GM12873 (cell line): ENCODE measurements around the gene FBXL4.

Experiments used
- TF ChIP-seq, protein P1 (sequence below): IDR thresholded peaks from 2 replicates; pipeline ENCODE4 v1.5.1; 2012; ENCODE audit warnings: low read depth, mild to moderate bottlenecking, moderate library complexity, low read length, control low read depth; ENCODE audit not compliant: insufficient read depth; ENCODE audit errors: missing control alignments

FBXL4 gene

GRCh38 chr6:98932381-98932780, 15.4 kb downstream of the FBXL4 start:
- TF ChIP-seq, protein P1, sequence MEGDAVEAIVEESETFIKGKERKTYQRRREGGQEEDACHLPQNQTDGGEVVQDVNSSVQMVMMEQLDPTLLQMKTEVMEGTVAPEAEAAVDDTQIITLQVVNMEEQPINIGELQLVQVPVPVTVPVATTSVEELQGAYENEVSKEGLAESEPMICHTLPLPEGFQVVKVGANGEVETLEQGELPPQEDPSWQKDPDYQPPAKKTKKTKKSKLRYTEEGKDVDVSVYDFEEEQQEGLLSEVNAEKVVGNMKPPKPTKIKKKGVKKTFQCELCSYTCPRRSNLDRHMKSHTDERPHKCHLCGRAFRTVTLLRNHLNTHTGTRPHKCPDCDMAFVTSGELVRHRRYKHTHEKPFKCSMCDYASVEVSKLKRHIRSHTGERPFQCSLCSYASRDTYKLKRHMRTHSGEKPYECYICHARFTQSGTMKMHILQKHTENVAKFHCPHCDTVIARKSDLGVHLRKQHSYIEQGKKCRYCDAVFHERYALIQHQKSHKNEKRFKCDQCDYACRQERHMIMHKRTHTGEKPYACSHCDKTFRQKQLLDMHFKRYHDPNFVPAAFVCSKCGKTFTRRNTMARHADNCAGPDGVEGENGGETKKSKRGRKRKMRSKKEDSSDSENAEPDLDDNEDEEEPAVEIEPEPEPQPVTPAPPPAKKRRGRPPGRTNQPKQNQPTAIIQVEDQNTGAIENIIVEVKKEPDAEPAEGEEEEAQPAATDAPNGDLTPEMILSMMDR: no peak

- TF ChIP-seq, protein P1: no peak
Observed at GRCh38 chr6:98931696-98932095, 16.1 kb downstream of the FBXL4 start.

GRCh38 chr6:98929498-98930060, 18.2 kb downstream of the FBXL4 start:
- TF ChIP-seq, protein P1: no peak

GRCh38 chr6:98928688-98929087, 19.1 kb downstream of the FBXL4 start:
- TF ChIP-seq, protein P1: no peak

DNA sequence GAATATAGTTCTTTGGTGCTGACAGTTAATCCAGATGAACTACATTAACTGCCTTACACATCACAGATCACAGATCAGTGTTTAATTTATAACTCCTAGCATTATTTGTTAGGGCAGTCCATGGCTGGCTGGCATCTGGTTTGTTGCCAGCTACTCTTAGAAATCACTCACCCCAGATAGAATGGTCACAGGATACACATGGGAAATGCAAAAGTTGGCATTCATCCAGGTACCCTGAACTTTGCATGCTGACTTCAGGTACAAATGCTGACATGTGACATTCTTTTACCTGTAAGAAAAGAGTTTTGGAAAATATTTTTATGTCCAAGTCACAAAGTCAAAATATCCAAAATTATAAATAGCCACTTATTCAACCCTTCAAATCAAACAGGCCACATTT, 20.2 kb downstream of the FBXL4 start:
- TF ChIP-seq, protein P1: no peak

GRCh38 chr6:98925831-98926230, 21.9 kb downstream of the FBXL4 start:
- TF ChIP-seq, protein P1: no peak

DNA sequence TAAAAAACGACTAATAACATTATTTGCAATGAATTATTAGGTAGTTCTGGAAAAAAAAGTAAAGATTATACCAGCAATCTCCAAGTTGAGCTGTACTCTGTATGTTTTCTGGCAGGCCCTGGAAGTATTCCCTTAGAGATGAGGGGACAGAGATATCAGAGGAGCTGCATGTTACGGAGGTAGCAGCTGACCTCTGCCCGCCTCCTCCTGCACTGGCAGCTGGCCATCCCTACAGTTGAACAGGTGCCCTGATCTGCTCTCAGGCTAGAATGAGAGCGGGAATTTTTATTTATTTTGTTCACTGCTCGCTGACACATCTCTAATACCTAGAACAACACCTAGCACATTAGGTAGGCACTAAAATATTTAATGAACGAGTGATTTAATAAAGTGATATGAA, 23.1 kb downstream of the FBXL4 start:
- TF ChIP-seq, protein P1: no peak
